Measurements from ENCODE around the gene MAGOHB.
"Not testable (repeated sequence)": the region's sequence is repeated elsewhere in the genome, so short reads cannot be mapped to it uniquely, and the experiment has no call there.

MAGOHB gene

DNA sequence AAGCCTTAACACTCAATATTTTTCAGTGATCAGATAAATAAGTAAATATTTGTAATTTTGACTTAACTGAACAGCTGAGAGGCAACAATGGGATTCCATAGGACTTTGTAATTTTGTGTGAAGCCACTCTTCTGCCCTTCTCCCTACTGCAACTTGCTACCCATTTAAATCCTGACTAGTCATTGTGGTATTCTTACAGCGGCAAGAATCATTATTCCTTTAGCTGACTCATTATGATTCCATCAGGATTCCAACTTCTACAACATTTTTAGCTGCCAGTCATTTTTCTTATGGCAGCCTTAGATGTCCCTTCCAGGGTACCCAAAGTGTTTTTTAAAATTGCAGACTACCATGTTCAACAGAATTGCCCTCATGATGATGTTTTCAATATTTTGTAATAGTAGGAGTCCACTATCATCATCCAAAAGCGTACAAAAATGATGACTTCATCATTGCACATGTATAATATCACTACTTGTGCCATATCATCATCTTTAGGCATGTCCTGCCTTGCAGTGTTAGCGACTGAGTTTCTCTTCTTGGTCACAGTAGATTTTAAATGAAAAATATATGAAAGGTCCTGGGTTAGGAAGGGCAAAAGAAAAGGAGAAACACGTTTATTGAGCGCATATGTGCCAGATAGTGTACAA, 5.1 kb upstream of the MAGOHB start:
- DNase-seq: no peak
- Histone ChIP-seq H3K4me3 (ENCODE audit: low read depth, low read length) (no peak overlapping the region), H3K27ac (no peak overlapping the region)

DNA sequence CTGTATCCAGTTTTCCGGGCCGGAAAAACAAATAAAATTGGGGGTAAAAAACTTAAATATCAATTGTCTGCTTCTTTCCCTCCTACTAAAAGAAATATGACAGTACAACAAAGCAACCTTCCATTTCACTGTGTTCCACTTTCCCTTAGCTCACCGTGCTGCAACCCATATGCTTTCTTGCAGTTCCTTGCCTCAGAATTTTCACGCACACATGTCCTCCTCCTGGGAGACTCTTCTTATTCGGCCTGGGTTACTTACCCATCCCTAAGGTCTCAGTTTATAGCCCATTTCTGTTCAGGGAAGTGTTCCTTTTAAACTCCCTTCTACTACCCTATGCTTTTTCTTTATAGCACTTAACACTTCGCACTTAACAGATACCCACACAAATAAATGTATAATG, 4.5 kb upstream of the MAGOHB start:
- no peaks in the 10 kb centered on the region for H3K27me3 ChIP-seq (ENCODE audit: insufficient read depth, low read depth, severe bottlenecking)
- peaks cover 3% of the 10 kb centered on the region; the same call in 1 of the 2 replicates for H3K36me3 ChIP-seq
- no peak overlapping the region for H3K27ac ChIP-seq
- no peak for DNase-seq
- no peak overlapping the region for H3K4me3 ChIP-seq (ENCODE audit: low read depth, low read length)
- no peaks in the 10 kb centered on the region for H3K9me3 ChIP-seq (ENCODE audit: severe bottlenecking)
- TF ChIP-seq, protein P1, sequence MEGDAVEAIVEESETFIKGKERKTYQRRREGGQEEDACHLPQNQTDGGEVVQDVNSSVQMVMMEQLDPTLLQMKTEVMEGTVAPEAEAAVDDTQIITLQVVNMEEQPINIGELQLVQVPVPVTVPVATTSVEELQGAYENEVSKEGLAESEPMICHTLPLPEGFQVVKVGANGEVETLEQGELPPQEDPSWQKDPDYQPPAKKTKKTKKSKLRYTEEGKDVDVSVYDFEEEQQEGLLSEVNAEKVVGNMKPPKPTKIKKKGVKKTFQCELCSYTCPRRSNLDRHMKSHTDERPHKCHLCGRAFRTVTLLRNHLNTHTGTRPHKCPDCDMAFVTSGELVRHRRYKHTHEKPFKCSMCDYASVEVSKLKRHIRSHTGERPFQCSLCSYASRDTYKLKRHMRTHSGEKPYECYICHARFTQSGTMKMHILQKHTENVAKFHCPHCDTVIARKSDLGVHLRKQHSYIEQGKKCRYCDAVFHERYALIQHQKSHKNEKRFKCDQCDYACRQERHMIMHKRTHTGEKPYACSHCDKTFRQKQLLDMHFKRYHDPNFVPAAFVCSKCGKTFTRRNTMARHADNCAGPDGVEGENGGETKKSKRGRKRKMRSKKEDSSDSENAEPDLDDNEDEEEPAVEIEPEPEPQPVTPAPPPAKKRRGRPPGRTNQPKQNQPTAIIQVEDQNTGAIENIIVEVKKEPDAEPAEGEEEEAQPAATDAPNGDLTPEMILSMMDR (IDR thresholded peaks at IDR 0.05; ENCODE audit: low read depth, low read length): no peak

More for the DNA sequence above, 5.1 kb upstream of the MAGOHB start:
- H3K9me3 ChIP-seq (ENCODE audit: severe bottlenecking): no peaks in the 10 kb centered on the region
- H3K27me3 ChIP-seq (ENCODE audit: insufficient read depth, low read depth, severe bottlenecking): no peaks in the 10 kb centered on the region
- no peaks in the 10 kb centered on the region for H3K36me3 ChIP-seq
- TF ChIP-seq, protein P1 (IDR thresholded peaks at IDR 0.05; ENCODE audit: low read depth, low read length): no peak

DNA sequence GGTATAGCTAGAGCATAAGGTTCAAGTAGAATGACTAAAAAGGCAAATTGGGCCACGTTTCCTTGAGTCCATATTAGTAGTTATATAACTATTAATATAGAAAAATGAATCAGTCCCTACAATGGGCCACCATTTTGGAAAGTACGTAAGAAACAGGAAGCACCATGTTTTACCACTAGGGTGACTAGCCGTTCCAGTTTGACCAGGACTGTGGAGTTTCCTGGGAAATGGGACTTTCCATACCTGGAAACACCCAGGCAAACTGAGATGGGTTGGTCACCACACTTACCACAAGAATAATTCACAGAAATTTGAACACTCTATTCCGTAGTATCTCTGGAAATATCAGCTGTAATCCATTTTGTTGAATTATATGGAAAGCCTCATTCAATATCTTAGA, 2.1 kb upstream of the MAGOHB start:
- peaks cover 15% of the 10 kb centered on the region for H3K36me3 ChIP-seq
- DNase-seq: no peak
- no peaks in the 10 kb centered on the region for H3K9me3 ChIP-seq (ENCODE audit: severe bottlenecking)
- no peak overlapping the region for H3K4me3 ChIP-seq (ENCODE audit: low read depth, low read length)
- no peaks in the 10 kb centered on the region for H3K27me3 ChIP-seq (ENCODE audit: insufficient read depth, low read depth, severe bottlenecking)
- TF ChIP-seq, protein P1 (IDR thresholded peaks at IDR 0.05; ENCODE audit: low read depth, low read length): no peak
- H3K27ac ChIP-seq: no peak overlapping the region

DNA sequence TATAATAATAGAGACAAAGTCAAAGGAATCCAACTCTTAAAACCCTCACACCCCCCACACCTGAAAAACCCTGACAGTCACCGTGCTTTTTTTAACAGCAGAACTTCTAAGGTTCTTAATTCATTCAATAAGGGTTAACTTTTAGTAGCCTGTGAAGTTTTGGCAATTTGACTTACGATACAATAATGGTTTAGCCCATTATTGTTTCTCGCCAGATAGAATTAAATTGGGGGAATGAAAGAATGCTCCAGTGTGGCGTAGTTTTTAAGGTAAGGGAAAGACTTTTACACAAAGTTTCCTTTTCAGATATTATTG, 604 bp upstream of the MAGOHB start:
- Histone ChIP-seq H3K4me3 (ENCODE audit: low read depth, low read length) (peak overlapping the region; percentile 95), H3K27me3 (ENCODE audit: insufficient read depth, low read depth, severe bottlenecking) (no peaks in the 10 kb centered on the region), H3K27ac (peak overlapping the region; percentile 98), H3K36me3 (peaks cover 28% of the 10 kb centered on the region), H3K9me3 (ENCODE audit: severe bottlenecking) (no peaks in the 10 kb centered on the region)
- TF ChIP-seq, protein P1 (IDR thresholded peaks at IDR 0.05; ENCODE audit: low read depth, low read length): no peak
- no peak for DNase-seq

DNA sequence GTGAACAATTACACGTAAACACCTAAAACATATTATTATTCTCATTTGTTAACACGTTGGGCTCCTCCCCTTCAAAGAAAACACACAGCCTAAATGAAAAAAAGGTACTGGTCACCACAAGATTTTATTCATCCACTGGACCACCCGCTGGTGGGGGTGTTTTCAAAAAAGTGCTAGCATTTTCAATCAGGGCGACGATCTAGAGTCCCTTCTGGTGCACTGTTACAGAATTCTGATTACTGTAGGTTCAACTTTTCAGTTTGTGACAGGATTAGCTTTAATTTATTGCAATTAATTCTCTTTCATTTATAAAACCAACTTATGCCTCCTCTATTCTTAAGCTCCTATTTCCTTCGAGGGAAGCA, 443 bp downstream of the MAGOHB start:
- TF ChIP-seq, protein P1 (IDR thresholded peaks at IDR 0.05; ENCODE audit: low read depth, low read length): no peak
- Histone ChIP-seq H3K27ac (peak overlapping the region; percentile 98), H3K4me3 (ENCODE audit: low read depth, low read length) (peak overlapping the region; percentile 95), H3K9me3 (ENCODE audit: severe bottlenecking) (no peaks in the 10 kb centered on the region), H3K36me3 (peaks cover 35% of the 10 kb centered on the region), H3K27me3 (ENCODE audit: insufficient read depth, low read depth, severe bottlenecking) (no peaks in the 10 kb centered on the region)
- no peak for DNase-seq

DNA sequence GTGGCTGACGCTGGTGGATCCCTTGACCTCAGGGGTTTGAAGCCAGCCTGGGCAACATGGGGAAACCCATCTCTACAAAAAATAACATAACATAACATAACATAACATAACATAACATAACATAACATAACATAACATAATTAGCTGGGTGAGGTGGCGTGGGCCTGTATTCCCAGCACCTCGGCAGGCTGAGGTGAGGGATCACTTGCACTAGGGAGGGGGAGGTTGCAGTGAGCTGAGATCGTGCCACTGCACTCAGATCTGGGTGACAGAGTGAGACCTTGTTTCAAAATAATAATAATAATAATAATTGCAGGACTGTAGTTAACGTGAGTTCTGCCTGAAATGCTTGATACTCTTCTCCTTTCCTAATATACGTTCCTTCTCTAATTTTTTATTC, 1.3 kb downstream of the MAGOHB start:
- TF ChIP-seq, protein P1 (IDR thresholded peaks at IDR 0.05; ENCODE audit: low read depth, low read length): no peak
- H3K27me3 ChIP-seq (ENCODE audit: insufficient read depth, low read depth, severe bottlenecking): no peaks in the 10 kb centered on the region
- DNase-seq: no peak
- peak overlapping the region; percentile 98 for H3K27ac ChIP-seq
- H3K4me3 ChIP-seq (ENCODE audit: low read depth, low read length): peak overlapping the region; percentile 95
- peaks cover 43% of the 10 kb centered on the region for H3K36me3 ChIP-seq
- H3K9me3 ChIP-seq (ENCODE audit: severe bottlenecking): no peaks in the 10 kb centered on the region

DNA sequence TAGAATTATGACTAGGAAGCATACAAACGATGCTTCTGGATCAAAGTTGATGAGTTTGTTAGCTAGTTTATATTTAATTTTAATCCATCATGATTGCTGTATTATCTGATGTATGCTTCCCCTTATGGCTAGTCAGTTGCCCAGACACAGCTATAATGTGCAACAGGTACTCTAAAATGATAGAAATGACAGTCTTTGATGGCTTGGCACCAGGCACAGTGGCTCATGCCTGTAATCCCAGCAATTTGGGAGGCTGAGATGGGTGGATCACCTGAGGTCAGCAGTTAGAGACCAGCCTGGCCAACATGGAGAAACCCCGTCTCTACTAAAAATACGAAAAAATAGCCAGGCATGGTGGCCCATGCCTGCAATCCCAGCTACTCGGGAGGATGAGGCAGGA, 2.2 kb downstream of the MAGOHB start:
- peaks cover 47% of the 10 kb centered on the region for H3K36me3 ChIP-seq

More for the DNA sequence above, 2.2 kb downstream of the MAGOHB start:
- H3K9me3 ChIP-seq (ENCODE audit: severe bottlenecking); DNase-seq; H3K4me3 ChIP-seq (ENCODE audit: low read depth, low read length); H3K27me3 ChIP-seq (ENCODE audit: insufficient read depth, low read depth, severe bottlenecking); H3K27ac ChIP-seq: not testable (repeated sequence)
